NB4 (cell line): ENCODE measurements around the gene TMEM88.

Experiments
- CTCF ChIP-seq: IDR thresholded peaks from one replicate; pipeline ENCODE4 v1.5.1; 2012; ENCODE audit warnings: low read depth, low read length
- MAX ChIP-seq: IDR thresholded peaks from 2 replicates; pipeline ENCODE4 v1.6.1; 2011; ENCODE audit warnings: low read depth, low read length
- MYC ChIP-seq: IDR thresholded peaks from 2 replicates; pipeline ENCODE4 v1.6.1; 2011; ENCODE audit warnings: low read depth, low read length
- POLR2A ChIP-seq: IDR thresholded peaks from 2 replicates; pipeline ENCODE4 v1.6.1; 2011; ENCODE audit warnings: mild to moderate bottlenecking; ENCODE audit not compliant: insufficient read length; ENCODE audit errors: extremely low read depth

GRCh38 chr17:7809086-7809790, 45.6 kb upstream of the TMEM88 start:
- TF ChIP-seq CTCF = no peak
- TF ChIP-seq POLR2A = no peak
- TF ChIP-seq MAX = no peak
- no peak for TF ChIP-seq MYC
